MM.1S (cell line): ENCODE results near the gene TCF25.

Experiments used
- EZH2 ChIP-seq: fragments of 300-600 bp; sonication (generic); optimal IDR thresholded peaks from 2 replicates; pipeline ENCODE3; 2017; ENCODE audit warnings: low read depth, mild to moderate bottlenecking, antibody characterized with exemption, low read length, mixed read lengths
- EZH2phosphoT487 ChIP-seq: fragments of 300-600 bp; sonication (generic); IDR thresholded peaks from 2 replicates; pipeline ENCODE4 v1.6.1; 2018; ENCODE audit warnings: antibody characterized with exemption, low read length
- TF ChIP-seq, protein P1 (sequence below): fragments of 300-600 bp; sonication (generic); IDR thresholded peaks from 2 replicates; pipeline ENCODE4 v1.5.1; 2016; ENCODE audit warnings: antibody characterized with exemption, low read length, mixed read lengths

DNA sequence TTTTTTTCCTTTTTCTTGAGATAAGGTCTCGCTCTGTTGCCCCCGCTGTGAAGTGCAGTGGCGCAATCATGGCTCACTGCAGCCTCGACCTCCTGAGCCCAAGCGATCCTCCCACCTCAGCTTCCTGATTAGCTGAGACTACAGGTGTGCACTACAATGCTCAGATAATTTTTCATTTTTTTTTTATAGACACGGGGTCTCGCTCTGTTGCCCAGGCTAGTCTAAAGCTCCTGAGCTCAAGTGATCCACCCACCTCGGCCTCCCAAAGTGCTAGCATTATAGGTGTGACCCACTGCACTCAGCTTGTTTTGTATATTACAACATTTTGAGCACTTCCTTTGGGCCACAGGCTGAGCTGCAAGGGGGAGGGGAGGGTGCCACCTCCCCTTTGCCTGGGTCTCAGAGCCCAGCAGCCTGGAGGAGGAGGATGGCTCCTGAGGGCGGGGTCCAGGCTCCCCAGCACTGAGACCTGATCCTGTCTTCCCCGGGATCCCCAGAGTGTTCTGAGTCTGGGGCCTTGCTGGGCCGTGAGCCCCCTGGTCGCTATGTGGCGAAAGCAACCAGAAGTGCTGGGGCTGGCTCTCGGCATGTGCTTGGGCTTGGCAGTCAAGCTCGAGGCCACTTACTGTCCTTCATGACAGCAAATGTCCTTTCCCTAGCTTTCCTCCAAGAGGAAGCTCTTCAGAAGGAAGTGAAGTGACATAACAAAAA, 83.3 kb downstream of the TCF25 start:
- no peak for TF ChIP-seq EZH2
- TF ChIP-seq, protein P1, sequence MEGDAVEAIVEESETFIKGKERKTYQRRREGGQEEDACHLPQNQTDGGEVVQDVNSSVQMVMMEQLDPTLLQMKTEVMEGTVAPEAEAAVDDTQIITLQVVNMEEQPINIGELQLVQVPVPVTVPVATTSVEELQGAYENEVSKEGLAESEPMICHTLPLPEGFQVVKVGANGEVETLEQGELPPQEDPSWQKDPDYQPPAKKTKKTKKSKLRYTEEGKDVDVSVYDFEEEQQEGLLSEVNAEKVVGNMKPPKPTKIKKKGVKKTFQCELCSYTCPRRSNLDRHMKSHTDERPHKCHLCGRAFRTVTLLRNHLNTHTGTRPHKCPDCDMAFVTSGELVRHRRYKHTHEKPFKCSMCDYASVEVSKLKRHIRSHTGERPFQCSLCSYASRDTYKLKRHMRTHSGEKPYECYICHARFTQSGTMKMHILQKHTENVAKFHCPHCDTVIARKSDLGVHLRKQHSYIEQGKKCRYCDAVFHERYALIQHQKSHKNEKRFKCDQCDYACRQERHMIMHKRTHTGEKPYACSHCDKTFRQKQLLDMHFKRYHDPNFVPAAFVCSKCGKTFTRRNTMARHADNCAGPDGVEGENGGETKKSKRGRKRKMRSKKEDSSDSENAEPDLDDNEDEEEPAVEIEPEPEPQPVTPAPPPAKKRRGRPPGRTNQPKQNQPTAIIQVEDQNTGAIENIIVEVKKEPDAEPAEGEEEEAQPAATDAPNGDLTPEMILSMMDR, result no peak
- TF ChIP-seq EZH2phosphoT487, result no peak
